GM23338 (cell line): ENCODE results near the gene CCDC73.

Experiments
- CREB1 ChIP-seq: fragments of 250-450 bp; sonication (Bioruptor Pico); IDR thresholded peaks from 2 replicates; pipeline ENCODE4 v1.5.0; 2020; ENCODE audit warnings: low read depth, mild to moderate bottlenecking, moderate library complexity
- EZH2 ChIP-seq: fragments of 200-600 bp; sonication (generic); IDR thresholded peaks from one replicate; pipeline ENCODE4 v1.8.0; 2017; ENCODE audit warnings: antibody characterized with exemption, mild to moderate bottlenecking, low read depth; ENCODE audit not compliant: unreplicated experiment
- EZH2phosphoT487 ChIP-seq: fragments of 200-600 bp; sonication (generic); IDR thresholded peaks from one replicate; pipeline ENCODE4 v1.8.1; 2018; ENCODE audit warnings: antibody characterized with exemption; ENCODE audit not compliant: unreplicated experiment
- JUNB ChIP-seq: IDR thresholded peaks from one replicate; pipeline ENCODE4 v1.6.1; 2016; ENCODE audit warnings: antibody characterized with exemption; ENCODE audit not compliant: unreplicated experiment
- NANOG ChIP-seq: IDR thresholded peaks from 2 replicates; pipeline ENCODE4 v1.6.1; 2016; ENCODE audit warnings: antibody characterized with exemption, borderline replicate concordance
- POLR2AphosphoS5 ChIP-seq: IDR thresholded peaks from 2 replicates; pipeline ENCODE4 v1.6.1; 2016; ENCODE audit warnings: antibody characterized with exemption, low read depth
- STAT1 ChIP-seq: IDR thresholded peaks from one replicate; pipeline ENCODE4 v1.6.1; 2016; ENCODE audit warnings: antibody characterized with exemption; ENCODE audit not compliant: unreplicated experiment
- ZNF114 ChIP-seq: fragments of 250-450 bp; sonication (Bioruptor Pico); IDR thresholded peaks from 2 replicates; pipeline ENCODE4 v1.5.0; 2020; ENCODE audit warnings: mild to moderate bottlenecking, moderate library complexity
- ZNF331 ChIP-seq: fragments of 250-450 bp; sonication (Bioruptor Pico); IDR thresholded peaks from 2 replicates; pipeline ENCODE4 v1.5.0; 2020; ENCODE audit warnings: low read depth, mild to moderate bottlenecking, moderate library complexity
- TF ChIP-seq, protein P1 (sequence below), 2 experiments: fragments of 200-600 bp in 1 of 2; sonication (generic) in 1 of 2; conservative IDR thresholded peaks; 2 replicates each; pipeline versions ENCODE4 v1.5.1 to v1.6.1; 2016 to 2017; ENCODE audit warnings: antibody characterized with exemption in 2 of 2, low read depth in 2 of 2, mild to moderate bottlenecking in 2 of 2, moderate library complexity in 1 of 2
- TF ChIP-seq, protein P2 (sequence below): IDR thresholded peaks from one replicate; pipeline ENCODE4 v1.6.1; 2018; ENCODE audit warnings: antibody characterized with exemption; ENCODE audit not compliant: unreplicated experiment
- TF ChIP-seq, protein P3 (sequence below): IDR thresholded peaks from 2 replicates; pipeline ENCODE4 v1.6.1; 2016; ENCODE audit warnings: antibody characterized with exemption

DNA sequence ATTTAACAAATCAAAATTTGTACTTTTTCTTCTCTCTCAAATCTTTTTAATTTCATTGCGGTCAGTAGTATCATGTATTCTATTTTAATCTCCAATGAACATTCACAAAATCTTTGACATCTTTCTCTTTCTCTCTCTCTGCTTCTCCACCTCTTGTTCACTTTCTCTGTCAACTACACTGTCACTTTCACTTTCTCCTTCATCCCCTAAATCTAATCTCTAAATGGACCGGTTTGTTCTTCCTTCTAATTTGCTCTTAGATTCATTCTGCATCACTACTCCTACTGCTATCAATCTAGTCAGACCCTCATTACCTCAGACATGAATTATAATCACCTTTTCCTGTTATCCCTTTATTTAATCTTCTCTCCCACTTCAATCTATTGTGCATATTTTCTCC, 18.6 kb downstream of the CCDC73 start:
- TF ChIP-seq, protein P1, sequence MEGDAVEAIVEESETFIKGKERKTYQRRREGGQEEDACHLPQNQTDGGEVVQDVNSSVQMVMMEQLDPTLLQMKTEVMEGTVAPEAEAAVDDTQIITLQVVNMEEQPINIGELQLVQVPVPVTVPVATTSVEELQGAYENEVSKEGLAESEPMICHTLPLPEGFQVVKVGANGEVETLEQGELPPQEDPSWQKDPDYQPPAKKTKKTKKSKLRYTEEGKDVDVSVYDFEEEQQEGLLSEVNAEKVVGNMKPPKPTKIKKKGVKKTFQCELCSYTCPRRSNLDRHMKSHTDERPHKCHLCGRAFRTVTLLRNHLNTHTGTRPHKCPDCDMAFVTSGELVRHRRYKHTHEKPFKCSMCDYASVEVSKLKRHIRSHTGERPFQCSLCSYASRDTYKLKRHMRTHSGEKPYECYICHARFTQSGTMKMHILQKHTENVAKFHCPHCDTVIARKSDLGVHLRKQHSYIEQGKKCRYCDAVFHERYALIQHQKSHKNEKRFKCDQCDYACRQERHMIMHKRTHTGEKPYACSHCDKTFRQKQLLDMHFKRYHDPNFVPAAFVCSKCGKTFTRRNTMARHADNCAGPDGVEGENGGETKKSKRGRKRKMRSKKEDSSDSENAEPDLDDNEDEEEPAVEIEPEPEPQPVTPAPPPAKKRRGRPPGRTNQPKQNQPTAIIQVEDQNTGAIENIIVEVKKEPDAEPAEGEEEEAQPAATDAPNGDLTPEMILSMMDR (conservative IDR thresholded peaks at IDR 0.05; ENCODE audit: low read depth in 2 of 2): no peak
- TF ChIP-seq EZH2phosphoT487 (no peak), EZH2 (no peak), JUNB (no peak), POLR2AphosphoS5 (no peak), ZNF114 (CRISPR knock-in tag) (no peak), ZNF331 (CRISPR knock-in tag) (no peak), NANOG (no peak), CREB1 (CRISPR knock-in tag) (no peak), STAT1 (no peak)
- TF ChIP-seq, protein P2, sequence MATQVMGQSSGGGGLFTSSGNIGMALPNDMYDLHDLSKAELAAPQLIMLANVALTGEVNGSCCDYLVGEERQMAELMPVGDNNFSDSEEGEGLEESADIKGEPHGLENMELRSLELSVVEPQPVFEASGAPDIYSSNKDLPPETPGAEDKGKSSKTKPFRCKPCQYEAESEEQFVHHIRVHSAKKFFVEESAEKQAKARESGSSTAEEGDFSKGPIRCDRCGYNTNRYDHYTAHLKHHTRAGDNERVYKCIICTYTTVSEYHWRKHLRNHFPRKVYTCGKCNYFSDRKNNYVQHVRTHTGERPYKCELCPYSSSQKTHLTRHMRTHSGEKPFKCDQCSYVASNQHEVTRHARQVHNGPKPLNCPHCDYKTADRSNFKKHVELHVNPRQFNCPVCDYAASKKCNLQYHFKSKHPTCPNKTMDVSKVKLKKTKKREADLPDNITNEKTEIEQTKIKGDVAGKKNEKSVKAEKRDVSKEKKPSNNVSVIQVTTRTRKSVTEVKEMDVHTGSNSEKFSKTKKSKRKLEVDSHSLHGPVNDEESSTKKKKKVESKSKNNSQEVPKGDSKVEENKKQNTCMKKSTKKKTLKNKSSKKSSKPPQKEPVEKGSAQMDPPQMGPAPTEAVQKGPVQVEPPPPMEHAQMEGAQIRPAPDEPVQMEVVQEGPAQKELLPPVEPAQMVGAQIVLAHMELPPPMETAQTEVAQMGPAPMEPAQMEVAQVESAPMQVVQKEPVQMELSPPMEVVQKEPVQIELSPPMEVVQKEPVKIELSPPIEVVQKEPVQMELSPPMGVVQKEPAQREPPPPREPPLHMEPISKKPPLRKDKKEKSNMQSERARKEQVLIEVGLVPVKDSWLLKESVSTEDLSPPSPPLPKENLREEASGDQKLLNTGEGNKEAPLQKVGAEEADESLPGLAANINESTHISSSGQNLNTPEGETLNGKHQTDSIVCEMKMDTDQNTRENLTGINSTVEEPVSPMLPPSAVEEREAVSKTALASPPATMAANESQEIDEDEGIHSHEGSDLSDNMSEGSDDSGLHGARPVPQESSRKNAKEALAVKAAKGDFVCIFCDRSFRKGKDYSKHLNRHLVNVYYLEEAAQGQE: no peak
- TF ChIP-seq, protein P3, sequence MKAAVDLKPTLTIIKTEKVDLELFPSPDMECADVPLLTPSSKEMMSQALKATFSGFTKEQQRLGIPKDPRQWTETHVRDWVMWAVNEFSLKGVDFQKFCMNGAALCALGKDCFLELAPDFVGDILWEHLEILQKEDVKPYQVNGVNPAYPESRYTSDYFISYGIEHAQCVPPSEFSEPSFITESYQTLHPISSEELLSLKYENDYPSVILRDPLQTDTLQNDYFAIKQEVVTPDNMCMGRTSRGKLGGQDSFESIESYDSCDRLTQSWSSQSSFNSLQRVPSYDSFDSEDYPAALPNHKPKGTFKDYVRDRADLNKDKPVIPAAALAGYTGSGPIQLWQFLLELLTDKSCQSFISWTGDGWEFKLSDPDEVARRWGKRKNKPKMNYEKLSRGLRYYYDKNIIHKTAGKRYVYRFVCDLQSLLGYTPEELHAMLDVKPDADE: no peak
